Measurements from ENCODE around the gene PLEK.

The PLEK gene

GRCh38 chr2:68320118-68320641 is 44.9 kb upstream of the PLEK start:
- in situ Hi-C loops (cut with HindIII; ENCODE audit: low pct_ligation_motif_present, low sequenced_read_pairs): no loop called here
- peak overlapping the region; percentile 78 for H3K4me3 ChIP-seq (ENCODE audit: low read depth, low read length)
- no peaks in the 10 kb centered on the region for H3K36me3 ChIP-seq (replicated peaks)
- H3K27me3 ChIP-seq (replicated peaks): no peaks in the 10 kb centered on the region
- TF ChIP-seq CTCF (IDR thresholded peaks at IDR 0.05; ENCODE audit: low read depth, low read length, missing control alignments): no peak
- no peak for DNase-seq
- H3K27ac ChIP-seq: peak overlapping the region; percentile 34

DNA sequence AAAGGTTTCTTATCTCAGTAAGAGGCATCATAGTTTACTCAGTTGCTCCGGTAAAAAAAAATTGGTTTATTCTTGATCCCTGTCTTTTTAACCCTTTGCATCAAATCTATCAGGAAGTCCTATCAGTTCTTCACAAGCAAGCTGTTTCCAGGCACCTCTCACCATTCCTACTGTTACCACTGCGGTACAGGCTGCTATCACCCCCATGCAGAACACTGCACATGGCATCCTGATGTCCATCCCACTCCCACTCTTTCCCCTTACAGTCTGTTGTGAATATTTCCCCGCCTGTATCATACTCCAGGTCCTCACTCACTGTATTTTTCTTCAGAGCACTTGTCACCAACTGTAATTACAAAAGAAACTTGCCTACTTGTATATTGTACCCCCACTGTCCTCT is 40.0 kb upstream of the PLEK start:
- no peak for DNase-seq
- in situ Hi-C loops (cut with HindIII; ENCODE audit: low pct_ligation_motif_present, low sequenced_read_pairs): no loop called here
- Histone ChIP-seq H3K4me3 (ENCODE audit: low read depth, low read length) (no peak overlapping the region), H3K27ac (no peak overlapping the region), H3K27me3 (replicated peaks) (no peaks in the 10 kb centered on the region), H3K36me3 (replicated peaks) (no peaks in the 10 kb centered on the region)
- no peak for TF ChIP-seq CTCF (IDR thresholded peaks at IDR 0.05; ENCODE audit: low read depth, low read length, missing control alignments)

DNA sequence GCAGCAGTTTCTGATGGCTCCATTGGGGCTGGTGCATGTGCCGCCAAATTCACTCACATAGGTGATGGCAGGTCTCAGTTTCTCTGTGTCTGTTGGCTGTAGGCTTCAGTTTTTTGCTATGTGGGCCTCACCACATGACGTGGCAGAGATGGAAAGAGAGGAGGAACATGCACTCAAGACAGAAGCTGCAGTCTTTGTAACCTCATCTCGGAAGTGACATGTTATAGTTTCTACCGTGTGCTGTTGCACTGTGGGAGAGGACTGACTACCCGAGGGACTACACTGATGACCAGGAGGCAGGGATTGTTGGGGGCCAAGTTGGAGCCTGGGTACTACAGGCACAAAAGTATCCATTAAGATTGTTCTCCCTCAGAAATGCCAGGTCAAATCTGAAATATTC is 36.2 kb upstream of the PLEK start:
- H3K4me3 ChIP-seq (ENCODE audit: low read depth, low read length): no peak overlapping the region
- TF ChIP-seq CTCF (IDR thresholded peaks at IDR 0.05; ENCODE audit: low read depth, low read length, missing control alignments): no peak
- H3K36me3 ChIP-seq (replicated peaks): no peaks in the 10 kb centered on the region
- no peaks in the 10 kb centered on the region for H3K27me3 ChIP-seq (replicated peaks)
- no peak for DNase-seq
- in situ Hi-C loops (cut with HindIII; ENCODE audit: low pct_ligation_motif_present, low sequenced_read_pairs): no loop called here
- H3K27ac ChIP-seq: no peak overlapping the region

DNA sequence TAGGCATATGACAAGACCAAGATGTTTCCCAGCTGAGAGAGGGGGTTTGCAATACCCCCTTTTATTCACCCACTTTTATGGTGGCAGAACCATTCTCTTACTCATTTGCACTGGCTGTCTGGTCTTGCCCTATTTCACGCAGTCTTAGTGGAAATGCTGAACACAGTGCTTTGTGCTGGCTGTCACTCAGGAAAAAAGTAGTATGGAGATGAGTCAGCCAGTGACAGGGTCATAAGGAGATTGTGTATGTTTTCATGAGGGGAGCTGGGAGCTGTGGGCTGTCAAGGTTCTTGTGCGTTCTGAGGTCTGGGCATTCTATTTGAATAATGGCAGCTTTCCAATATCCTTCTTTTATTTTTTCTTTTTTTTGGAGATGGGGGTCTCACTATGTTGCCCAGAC is 34.4 kb upstream of the PLEK start:
- Histone ChIP-seq H3K36me3 (replicated peaks) (no peaks in the 10 kb centered on the region), H3K27me3 (replicated peaks) (no peaks in the 10 kb centered on the region), H3K4me3 (ENCODE audit: low read depth, low read length) (no peak overlapping the region), H3K27ac (no peak overlapping the region)
- peak; percentile 59 for DNase-seq
- no peak for TF ChIP-seq CTCF (IDR thresholded peaks at IDR 0.05; ENCODE audit: low read depth, low read length, missing control alignments)
- in situ Hi-C loops (cut with HindIII; ENCODE audit: low pct_ligation_motif_present, low sequenced_read_pairs): no loop called here

- Histone ChIP-seq H3K4me3 (ENCODE audit: low read depth, low read length) (no peak overlapping the region), H3K36me3 (replicated peaks) (no peaks in the 10 kb centered on the region), H3K27ac (no peak overlapping the region), H3K27me3 (replicated peaks) (no peaks in the 10 kb centered on the region)
- in situ Hi-C loops (cut with HindIII; ENCODE audit: low pct_ligation_motif_present, low sequenced_read_pairs): no loop called here
- DNase-seq: no peak
- TF ChIP-seq CTCF (IDR thresholded peaks at IDR 0.05; ENCODE audit: low read depth, low read length, missing control alignments): no peak
Measured at GRCh38 chr2:68333009-68333408, 32.1 kb upstream of the PLEK start.

- no peak overlapping the region for H3K27ac ChIP-seq
- H3K36me3 ChIP-seq (replicated peaks): no peaks in the 10 kb centered on the region
- in situ Hi-C loops (cut with HindIII; ENCODE audit: low pct_ligation_motif_present, low sequenced_read_pairs): no loop called here
- no peak for DNase-seq
- H3K4me3 ChIP-seq (ENCODE audit: low read depth, low read length): no peak overlapping the region
- no peak for TF ChIP-seq CTCF (IDR thresholded peaks at IDR 0.05; ENCODE audit: low read depth, low read length, missing control alignments)
- no peaks in the 10 kb centered on the region for H3K27me3 ChIP-seq (replicated peaks)
Measured at GRCh38 chr2:68333931-68334330, 31.2 kb upstream of the PLEK start.
